Endothelial cell (in vitro differentiated cells): Measurements from ENCODE around the gene TANGO6. TPM values are rescaled to one million over a fixed set of nuclear protein-coding genes. Genes with fewer than 3 reads are reported as not detected.

ENCODE experiments used
- DNase-seq: peaks from one replicate; pipeline ENCODE4 v3.0.0; 2021; ENCODE audit warnings: low spot score
- H3K27ac Mint-ChIP-seq: one replicate; pipeline ENCODE4 v1.8.0; 2021; ENCODE audit warnings: mixed read lengths, inconsistent platforms; ENCODE audit not compliant: unreplicated experiment
- H3K27me3 Mint-ChIP-seq: one replicate; pipeline ENCODE4 v1.8.0; 2021; ENCODE audit warnings: mild to moderate bottlenecking, moderate library complexity, mixed read lengths, inconsistent platforms; ENCODE audit not compliant: unreplicated experiment
- H3K36me3 Mint-ChIP-seq: one replicate; pipeline ENCODE4 v1.8.0; 2021; ENCODE audit warnings: mild to moderate bottlenecking, low read depth, mixed read lengths, inconsistent platforms; ENCODE audit not compliant: unreplicated experiment
- H3K4me1 Mint-ChIP-seq: one replicate; pipeline ENCODE4 v1.8.0; 2021; ENCODE audit warnings: mild to moderate bottlenecking, mixed read lengths, inconsistent platforms; ENCODE audit not compliant: unreplicated experiment
- H3K4me3 Mint-ChIP-seq: one replicate; pipeline ENCODE4 v1.8.0; 2021; ENCODE audit warnings: mild to moderate bottlenecking, mixed read lengths, inconsistent platforms; ENCODE audit not compliant: unreplicated experiment
- H3K9me3 Mint-ChIP-seq: one replicate; pipeline ENCODE4 v1.8.0; 2021; ENCODE audit warnings: mixed read lengths, inconsistent platforms; ENCODE audit not compliant: unreplicated experiment
- CTCF ChIP-seq: fragments of 200-600 bp; sonication (generic); IDR thresholded peaks from one replicate; pipeline ENCODE4 v1.5.0; 2021; ENCODE audit warnings: antibody characterized with exemption; ENCODE audit not compliant: unreplicated experiment
- total RNA-seq: library from RNA; stranded (reverse); fragmentation: NEBNext Ultra II Directional; extraction: Animal tissue kit (Norgen Biotek cat#: 25700); gene quantifications from one replicate; pipeline ENCODE4 v1.2.1, GENCODE V29; 2021; ENCODE audit not compliant: unreplicated experiment

The TANGO6 gene
- total RNA-seq, 1 donor from 2014 or later, result 10.4 TPM

GRCh38 chr16:69132424-69133252, 289.3 kb downstream of the TANGO6 start, which contains the start of the genes CHTF8 and UTP4:
Gene CHTF8, minus strand, starts transcription at chr16:69132588. Its CDS starts 11,130 bp downstream, at chr16:69121458.
Gene UTP4, plus strand, starts transcription at chr16:69132649. Its CDS starts 811 bp downstream, at chr16:69133460.
- Mint-ChIP-seq H3K4me1 (peaks cover 28% of the 10 kb centered on the region), H3K9me3 (no peaks in the 10 kb centered on the region), H3K36me3 (peaks cover 9% of the 10 kb centered on the region), H3K4me3 (peak within 1 kb of the TSS; percentile 100), H3K27me3 (peaks cover 14% of the 10 kb centered on the region), H3K27ac (peak within 1 kb of the TSS; percentile 99)
- DNase-seq, result peak; percentile 88
- no peak for TF ChIP-seq CTCF

- Mint-ChIP-seq H3K27me3 (peaks cover 14% of the 10 kb centered on the region), H3K36me3 (peaks cover 10% of the 10 kb centered on the region), H3K27ac (peak overlapping the region; percentile 86), H3K4me3 (peak overlapping the region; percentile 100), H3K9me3 (no peaks in the 10 kb centered on the region), H3K4me1 (peaks cover 28% of the 10 kb centered on the region)
- no peak for DNase-seq
- TF ChIP-seq CTCF, result no peak
Measured at GRCh38 chr16:69133373-69133954, 290.1 kb downstream of the TANGO6 start.

Other genes with a start within 250 kb of the TANGO6 start
- gene CDH3, start 198.2 kb upstream of the TANGO6 start, total RNA-seq, result 3.2 TPM
- 3.1 TPM for gene CDH1, start 106.2 kb upstream of the TANGO6 start, total RNA-seq